Muscle of arm (tissue), 12 donors: ENCODE results near the gene ZFR2. TPM values are rescaled to one million over a fixed set of nuclear protein-coding genes. Genes with fewer than 3 reads are reported as not detected.
"Not testable (repeated sequence)": the region's sequence is repeated elsewhere in the genome, so short reads cannot be mapped to it uniquely, and the experiment has no call there.

Experiments used
- DNase-seq: peaks from one replicate; pipeline ENCODE4 v3.0.0-alpha.2; 2013
- polyA plus RNA-seq, 12 donors: library from polyadenylated mRNA; unstranded; fragments of 120-200 nt; gene quantifications; one replicate each; pipeline ENCODE4 v1.2.1, GENCODE V29; 2013; ENCODE audit not compliant: insufficient read length in 12 of 12

The ZFR2 gene
- polyA plus RNA-seq, 12 donors: 0.05 to 0.94 (median 0.24) TPM; not detected in 5

- DNase-seq: no peak
These were observed 96.9 kb downstream of the ZFR2 start, which contains the start of gene RAX2 for GRCh38 chr19:3771906-3772455. Gene RAX2, minus strand, starts transcription at chr19:3772228. Its CDS starts 486 bp downstream, at chr19:3771742.

DNA sequence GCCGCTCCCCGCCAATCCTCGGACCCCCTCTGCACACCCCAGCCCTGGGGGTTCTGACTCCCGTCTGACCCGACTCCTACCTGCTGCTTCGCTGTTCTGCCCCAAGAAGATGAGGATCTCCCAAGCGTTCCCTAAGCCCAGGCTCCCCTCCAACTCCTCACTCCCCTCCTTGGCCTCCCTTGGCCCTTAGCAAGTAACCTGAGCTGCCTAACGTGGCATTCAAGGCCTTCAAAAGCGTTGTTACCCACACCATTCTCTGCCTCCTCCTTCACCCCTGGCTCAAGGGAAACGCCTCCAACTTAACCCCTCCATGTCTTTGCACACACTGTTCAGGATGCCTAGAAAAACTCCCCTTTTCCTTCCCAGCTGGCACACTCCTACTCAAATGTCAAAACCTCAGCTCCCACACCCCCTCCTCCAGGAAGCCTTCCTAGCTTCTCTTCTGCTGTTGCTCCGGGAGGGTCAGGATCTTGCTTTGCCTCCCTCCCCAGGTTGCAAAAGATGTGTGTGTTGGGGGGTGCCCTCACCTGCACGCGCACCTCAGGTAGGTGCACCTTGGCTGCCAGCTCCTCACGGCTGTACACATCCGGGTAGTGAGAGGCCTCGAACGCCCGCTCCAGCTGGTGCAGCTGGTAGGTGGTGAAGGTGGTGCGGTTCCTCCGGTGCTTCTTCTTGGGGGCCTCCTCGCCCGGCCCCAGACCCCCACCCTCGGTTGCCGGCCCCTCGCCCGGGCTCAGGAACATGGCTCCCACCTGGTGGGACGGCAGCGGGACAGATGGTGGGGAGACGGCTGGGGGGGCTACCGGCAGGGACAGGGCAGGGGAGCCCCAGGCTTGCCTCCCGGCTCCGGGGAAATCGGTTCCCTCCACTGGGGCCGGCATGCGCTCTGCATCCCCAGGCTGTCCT is 97.6 kb downstream of the ZFR2 start:
- DNase-seq: no peak

GRCh38 chr19:3770136-3770999 is 98.5 kb downstream of the ZFR2 start:
- DNase-seq: no peak

DNA sequence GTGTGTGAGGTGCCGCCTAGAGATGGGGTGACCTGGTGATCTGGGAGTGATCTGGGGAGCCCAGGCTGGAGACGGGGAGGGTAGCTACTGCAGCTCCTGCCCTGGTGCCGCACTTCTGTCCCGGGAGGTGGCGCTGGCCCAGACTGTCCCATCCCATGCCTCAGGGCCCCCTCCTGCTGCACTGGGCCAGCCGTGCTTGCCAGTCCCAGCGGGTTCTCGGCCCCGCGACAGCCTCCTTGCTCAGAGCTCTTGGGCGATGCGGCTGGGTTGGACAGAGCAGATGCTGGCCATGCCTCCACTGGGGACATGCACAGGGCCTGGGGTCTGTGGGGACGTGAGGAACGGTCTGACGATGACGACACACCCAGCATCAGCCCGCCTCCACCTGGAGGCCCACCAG is 99.3 kb downstream of the ZFR2 start:
- no peak for DNase-seq

GRCh38 chr19:3768748-3769099 is 100.1 kb downstream of the ZFR2 start:
- no peak for DNase-seq

DNA sequence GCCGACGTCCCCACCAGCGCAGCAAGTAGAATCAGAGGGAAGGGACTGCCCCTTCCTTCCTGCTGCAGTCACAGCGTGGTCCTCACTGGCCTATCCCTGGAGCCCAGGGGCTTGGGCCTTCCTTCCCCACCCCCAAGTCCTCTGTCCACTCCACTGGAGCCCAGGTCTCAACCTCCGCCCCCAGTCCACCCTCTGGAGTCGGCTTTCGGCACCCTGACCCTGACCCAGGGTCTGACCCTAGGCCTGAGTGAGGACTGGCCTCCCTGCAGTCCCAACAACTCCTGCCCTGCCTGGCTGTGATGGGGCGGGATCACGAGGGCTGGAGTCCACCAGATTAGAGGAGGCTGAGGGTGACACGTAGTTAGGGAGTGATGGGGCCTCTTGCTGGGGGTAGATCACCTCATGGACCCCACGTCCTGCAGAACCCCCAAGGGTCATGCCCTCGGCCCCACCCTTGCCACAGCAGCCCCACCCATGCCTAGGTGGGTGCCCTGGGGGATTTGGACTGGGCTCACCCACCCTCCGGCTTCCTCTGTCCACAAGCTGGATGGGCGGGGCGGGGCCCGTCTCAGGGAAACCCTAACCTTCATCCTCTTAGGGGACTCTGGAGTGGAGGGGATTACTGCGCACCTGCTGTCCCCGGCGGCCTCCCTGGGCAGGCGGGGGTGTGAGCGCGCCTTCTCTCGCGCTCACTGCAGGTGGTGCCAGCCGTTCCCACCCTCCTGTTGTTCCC is 100.7 kb downstream of the ZFR2 start:
- DNase-seq: no peak

DNA sequence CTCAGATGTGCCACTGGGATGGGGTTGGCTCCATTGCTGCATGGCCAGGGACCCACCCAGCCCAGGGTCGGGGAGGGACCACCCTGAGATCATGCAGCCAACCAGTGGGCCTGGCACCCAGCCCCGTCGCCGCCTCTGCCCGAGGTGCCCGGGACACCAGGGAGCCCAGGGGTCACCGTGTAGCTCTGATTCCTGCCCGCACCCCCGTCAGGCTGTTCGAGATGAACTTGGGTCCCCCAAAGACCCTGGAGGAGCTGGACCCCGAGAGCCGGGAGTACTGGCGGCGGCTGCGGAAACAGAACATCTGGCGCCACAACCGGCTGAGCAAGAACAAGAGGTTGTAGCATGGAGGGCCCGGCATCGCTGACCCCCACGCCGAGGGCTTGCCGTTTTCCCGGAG is 101.8 kb downstream of the ZFR2 start:
- DNase-seq: no peak

- DNase-seq: no peak
These were observed 102.3 kb downstream of the ZFR2 start for GRCh38 chr19:3766520-3766919.

- DNase-seq: not testable (repeated sequence)
These were observed 103.1 kb downstream of the ZFR2 start for GRCh38 chr19:3765757-3766156.

GRCh38 chr19:3765121-3765520 is 103.7 kb downstream of the ZFR2 start:
- no peak for DNase-seq

- peak; percentile 100 for DNase-seq
These were observed 106.1 kb downstream of the ZFR2 start, which contains the start of gene MRPL54 for GRCh38 chr19:3762501-3763459. Gene MRPL54, plus strand, starts transcription at chr19:3762682. Its CDS starts 19 bp downstream, at chr19:3762701.

- DNase-seq: no peak
These were observed 106.7 kb downstream of the ZFR2 start for GRCh38 chr19:3762130-3762473.

DNA sequence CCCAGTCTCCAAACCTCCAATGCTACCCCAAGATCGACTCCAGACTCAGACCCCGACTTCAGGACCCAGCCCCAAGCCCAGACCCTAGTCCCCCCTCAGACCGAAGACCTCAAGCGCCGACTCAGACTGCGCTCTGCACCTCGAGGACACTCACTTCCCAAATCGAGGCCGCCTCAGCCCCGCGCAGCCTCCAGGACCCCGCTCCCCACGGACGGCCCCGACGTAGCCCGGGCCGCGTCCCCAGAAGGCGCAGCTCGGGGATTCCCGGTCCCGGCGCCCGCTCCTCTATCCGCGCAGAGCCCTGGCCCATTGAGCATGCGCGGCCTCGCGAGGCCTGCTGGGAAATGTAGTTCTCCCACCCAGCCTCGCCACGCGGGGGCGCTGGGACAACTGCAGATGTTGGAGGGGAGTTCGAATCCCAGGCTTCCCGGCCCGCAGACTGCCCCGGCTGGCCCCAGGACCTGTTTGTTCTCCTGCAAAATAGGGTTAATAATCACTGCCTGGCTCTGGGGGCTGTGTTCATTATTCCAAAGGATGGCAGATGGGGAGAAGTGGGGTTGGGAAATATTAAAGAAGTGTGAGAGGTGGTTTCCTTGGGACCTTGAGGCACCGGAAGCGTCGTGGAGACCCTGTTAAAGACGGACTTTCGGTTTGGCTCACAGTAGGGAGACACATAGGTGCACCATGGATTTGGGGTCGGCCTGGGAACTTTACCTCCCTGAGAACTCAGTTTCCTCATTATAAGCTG is 107.3 kb downstream of the ZFR2 start, which contains the start of gene APBA3:
APBA3 (minus strand) TSS at position 311 of the 748 bp plus-strand sequence. CDS start 1,428 bp downstream, outside the sequence.
- peak; percentile 92 for DNase-seq

- DNase-seq: no peak
These were observed 107.9 kb downstream of the ZFR2 start for GRCh38 chr19:3760871-3761361.

GRCh38 chr19:3759482-3760254 is 109.2 kb downstream of the ZFR2 start:
- no peak for DNase-seq

DNA sequence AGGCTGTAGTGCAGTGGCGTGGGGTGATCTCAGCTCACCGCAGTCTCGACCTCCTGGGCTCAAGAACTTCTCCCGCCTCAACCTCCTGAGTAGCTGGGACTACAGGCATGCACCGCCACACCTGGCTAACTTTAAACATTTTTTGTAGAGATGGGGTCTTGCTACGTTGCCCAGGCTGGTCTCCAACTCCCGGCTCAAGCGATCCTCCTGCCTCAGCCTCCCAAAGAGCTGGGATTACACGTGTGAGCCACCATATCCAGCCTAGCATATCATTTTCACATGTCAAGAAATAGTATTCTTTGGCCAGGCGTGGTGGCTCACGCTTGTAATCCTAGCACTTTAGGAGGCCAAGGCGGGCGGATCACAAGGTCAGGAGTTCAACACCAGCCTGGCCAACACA is 110.5 kb downstream of the ZFR2 start:
- not testable (repeated sequence) for DNase-seq

- not testable (repeated sequence) for DNase-seq
These were observed 111.1 kb downstream of the ZFR2 start for GRCh38 chr19:3757705-3758104.
